ENCODE data around the gene CTNNBIP1. TPM values are rescaled to one million over a fixed set of nuclear protein-coding genes. Genes with fewer than 3 reads are reported as not detected.

The CTNNBIP1 gene
- total and polyA plus RNA-seq, 2 donors (not counting 3 experiments of a cell fraction or from before 2014, with no cell fraction given) = 26.6 to 31.7 TPM

GRCh38 chr1:9843576-9843945 is 66.5 kb downstream of the CTNNBIP1 start:
- no peaks in the 10 kb centered on the region for H3K36me3 ChIP-seq (ENCODE audit: control insufficient read depth in 2 of 2, extremely low read depth in 1 of 2, insufficient read depth in 2 of 2, low read length in 2 of 2)
- no peaks in the 10 kb centered on the region for H3K9me1 ChIP-seq (replicated peaks; ENCODE audit: control insufficient read depth, extremely low read depth, insufficient read depth, low read length)
- DNase-seq (ENCODE audit: low read depth, low spot score) (no peak), FAIRE-seq (no peak)
- no peak overlapping the region for H3K4me2 ChIP-seq (ENCODE audit: insufficient read depth, low read length)
- no TSS peak for BruUV-seq (replicated peaks)
- POLR2A ChIA-PET = no interaction called here
- dilution Hi-C loops (cut with MboI; ENCODE audit: extremely low pct_ligation_motif_present, low sequenced_read_pairs) (no loop called here), intact Hi-C loops (cut with micrococcal nuclease) (no loop called here)
- H3K9me3 ChIP-seq (replicated peaks; ENCODE audit: control insufficient read depth, insufficient read depth, low read length) = no peaks in the 10 kb centered on the region
- TF ChIP-seq MAX (IDR thresholded peaks at IDR 0.05; ENCODE audit: insufficient read depth, insufficient read length) (no peak), POLR2A (IDR thresholded peaks at IDR 0.05; ENCODE audit: low read depth, low read length) (no peak), POLR2AphosphoS5 (IDR thresholded peaks at IDR 0.05; ENCODE audit: insufficient read depth, low read depth, low read length) (no peak), JUN (IDR thresholded peaks at IDR 0.05; ENCODE audit: borderline replicate concordance, insufficient read depth, insufficient read length, low read depth) (no peak), EZH2 (IDR thresholded peaks at IDR 0.05; ENCODE audit: borderline replicate concordance, low read depth, low read length, severe bottlenecking) (no peak), FOS (IDR thresholded peaks at IDR 0.05; ENCODE audit: borderline replicate concordance, insufficient read depth, low read length) (no peak), MYC (IDR thresholded peaks at IDR 0.05; ENCODE audit: low read depth, low read length) (no peak), CTCF (IDR thresholded peaks at IDR 0.05; ENCODE audit: extremely low read depth in 1 of 2, insufficient read depth in 1 of 2, low read depth in 1 of 2, low read length in 2 of 2) (no peak), GATA2 (IDR thresholded peaks at IDR 0.05; ENCODE audit: insufficient read depth, insufficient read length, low read depth, low read length) (no peak)
- H3K4me3 ChIP-seq (replicated peaks in 1 of 3; ENCODE audit: insufficient read depth in 1 of 3, low read depth in 1 of 3, low read length in 3 of 3) = no peak overlapping the region
- H2AFZ ChIP-seq (ENCODE audit: low read depth, low read length) = no peak overlapping the region
- H3K79me2 ChIP-seq (ENCODE audit: control insufficient read depth, insufficient read depth, low read length) = no peaks in the 10 kb centered on the region
- CTCF ChIA-PET = interaction anchor here (0.8 to 2.2 kb wide), 4 partner anchors 10 to 59 kb away, joined by 4 to 7 read pairs (median 6); no protein-coding TSS in a partner anchor
- H3K9ac ChIP-seq (replicated peaks; ENCODE audit: extremely low read depth, insufficient read depth, low read length) = no peak overlapping the region
- H4K20me1 ChIP-seq (replicated peaks; ENCODE audit: control insufficient read depth, extremely low read depth, insufficient read depth, low read length) = no peaks in the 10 kb centered on the region
- H3K27ac ChIP-seq (ENCODE audit: insufficient read depth, low read depth, low read length) = no peak overlapping the region
- no peaks in the 10 kb centered on the region for H3K4me1 ChIP-seq (ENCODE audit: control insufficient read depth, extremely low read depth, insufficient read depth, low read length)
- no peaks in the 10 kb centered on the region for H3K27me3 ChIP-seq (ENCODE audit: control insufficient read depth in 2 of 2, insufficient read depth in 2 of 2, low read length in 2 of 2)
